ENCODE data around the gene UTP14A. TPM values are rescaled to one million over a fixed set of nuclear protein-coding genes. Genes with fewer than 3 reads are reported as not detected.

Gene UTP14A
- polyA plus RNA-seq, 1 experiment: 12.0 TPM

DNA sequence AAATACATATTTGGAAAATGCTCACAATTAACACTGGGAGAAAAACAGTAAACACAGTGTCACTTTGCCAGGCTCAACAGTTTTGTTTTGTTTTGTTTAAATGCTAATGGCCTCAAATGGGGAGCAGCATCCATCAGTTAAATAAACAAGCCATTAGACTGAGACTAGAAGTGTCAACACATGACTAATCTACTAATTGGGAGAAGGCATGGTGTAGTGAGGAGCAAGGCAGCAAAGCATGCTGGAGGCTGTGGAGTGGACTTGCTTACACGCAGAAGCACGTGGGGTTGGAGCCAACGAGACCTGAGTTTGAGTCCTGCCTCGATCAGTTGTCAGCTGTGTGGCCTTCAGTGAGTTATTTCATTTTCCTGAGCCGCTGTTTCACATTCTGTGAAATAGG, 29.0 kb downstream of the UTP14A start:
- Histone ChIP-seq H3K27me3 (ENCODE audit: control insufficient read depth, insufficient read depth, low read length) (peaks cover 3% of the 10 kb centered on the region; the same call in 1 of the 2 replicates), H3K36me3 (ENCODE audit: control insufficient read depth, insufficient read depth, low read length) (no peaks in the 10 kb centered on the region), H3K4me3 (ENCODE audit: low read depth, low read length) (no peak overlapping the region)
- TF ChIP-seq, protein P1, sequence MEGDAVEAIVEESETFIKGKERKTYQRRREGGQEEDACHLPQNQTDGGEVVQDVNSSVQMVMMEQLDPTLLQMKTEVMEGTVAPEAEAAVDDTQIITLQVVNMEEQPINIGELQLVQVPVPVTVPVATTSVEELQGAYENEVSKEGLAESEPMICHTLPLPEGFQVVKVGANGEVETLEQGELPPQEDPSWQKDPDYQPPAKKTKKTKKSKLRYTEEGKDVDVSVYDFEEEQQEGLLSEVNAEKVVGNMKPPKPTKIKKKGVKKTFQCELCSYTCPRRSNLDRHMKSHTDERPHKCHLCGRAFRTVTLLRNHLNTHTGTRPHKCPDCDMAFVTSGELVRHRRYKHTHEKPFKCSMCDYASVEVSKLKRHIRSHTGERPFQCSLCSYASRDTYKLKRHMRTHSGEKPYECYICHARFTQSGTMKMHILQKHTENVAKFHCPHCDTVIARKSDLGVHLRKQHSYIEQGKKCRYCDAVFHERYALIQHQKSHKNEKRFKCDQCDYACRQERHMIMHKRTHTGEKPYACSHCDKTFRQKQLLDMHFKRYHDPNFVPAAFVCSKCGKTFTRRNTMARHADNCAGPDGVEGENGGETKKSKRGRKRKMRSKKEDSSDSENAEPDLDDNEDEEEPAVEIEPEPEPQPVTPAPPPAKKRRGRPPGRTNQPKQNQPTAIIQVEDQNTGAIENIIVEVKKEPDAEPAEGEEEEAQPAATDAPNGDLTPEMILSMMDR (IDR thresholded peaks at IDR 0.05; ENCODE audit: insufficient read depth, low read depth, low read length): no peak
- ChIA-PET CTCF (no interaction called here), POLR2A (no interaction called here)
- DNase-seq (ENCODE audit: low read depth): no peak

DNA sequence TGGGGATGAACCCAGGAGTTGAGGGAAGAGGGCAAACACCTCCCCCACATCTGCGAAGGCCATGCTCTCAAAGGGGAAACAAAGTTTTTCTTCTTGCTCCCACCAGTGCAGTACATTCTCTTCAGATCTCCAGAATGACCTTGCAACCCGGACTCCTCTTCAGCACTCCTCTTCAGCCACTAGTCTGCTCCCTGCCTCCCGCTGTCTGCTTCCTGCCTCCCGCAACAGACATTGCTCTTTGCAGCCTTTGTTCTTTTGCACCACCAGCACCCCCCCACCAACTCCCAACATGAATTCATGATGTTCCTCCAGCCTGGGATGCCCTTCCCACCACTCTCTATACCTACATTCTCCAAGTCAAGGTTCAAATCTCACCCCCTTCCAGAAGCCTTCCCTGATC, 32.1 kb downstream of the UTP14A start:
- peaks cover 3% of the 10 kb centered on the region; the same call in 1 of the 2 replicates for H3K27me3 ChIP-seq (ENCODE audit: control insufficient read depth, insufficient read depth, low read length)
- CTCF ChIA-PET: no interaction called here

DNA sequence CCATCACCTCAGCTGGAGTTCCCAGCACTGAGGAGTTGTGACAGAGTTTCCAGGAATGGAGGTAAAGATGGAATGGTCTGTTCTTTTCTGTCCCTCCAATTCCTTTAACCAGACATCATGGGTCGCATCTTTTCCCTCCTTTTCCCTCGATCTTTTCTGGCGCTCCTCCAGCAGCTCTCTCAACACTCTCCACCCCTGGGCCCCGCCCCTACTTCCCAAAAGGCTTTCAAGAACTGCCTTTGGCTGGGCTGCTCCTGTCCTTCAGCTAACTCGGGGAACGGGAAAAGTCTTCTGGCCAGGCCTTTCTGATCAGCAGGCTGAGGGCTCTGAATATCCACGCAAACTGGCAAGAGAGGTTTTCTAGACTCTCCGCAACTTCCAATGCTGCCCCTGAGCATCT, 34.0 kb downstream of the UTP14A start:
- TF ChIP-seq, protein P1 (IDR thresholded peaks at IDR 0.05; ENCODE audit: insufficient read depth, low read depth, low read length): no peak
- Histone ChIP-seq H3K27me3 (ENCODE audit: control insufficient read depth, insufficient read depth, low read length) (peaks cover 3% of the 10 kb centered on the region; the same call in 1 of the 2 replicates), H3K36me3 (ENCODE audit: control insufficient read depth, insufficient read depth, low read length) (no peaks in the 10 kb centered on the region), H3K4me3 (ENCODE audit: low read depth, low read length) (no peak overlapping the region)
- DNase-seq (ENCODE audit: low read depth): no peak
- ChIA-PET CTCF (no interaction called here), POLR2A (no interaction called here)

More for the DNA sequence above, 32.1 kb downstream of the UTP14A start:
- Histone ChIP-seq H3K4me3 (ENCODE audit: low read depth, low read length) (no peak overlapping the region), H3K36me3 (ENCODE audit: control insufficient read depth, insufficient read depth, low read length) (no peaks in the 10 kb centered on the region)
- TF ChIP-seq, protein P1 (IDR thresholded peaks at IDR 0.05; ENCODE audit: insufficient read depth, low read depth, low read length): no peak
- DNase-seq (ENCODE audit: low read depth): no peak
- POLR2A ChIA-PET: no interaction called here

DNA sequence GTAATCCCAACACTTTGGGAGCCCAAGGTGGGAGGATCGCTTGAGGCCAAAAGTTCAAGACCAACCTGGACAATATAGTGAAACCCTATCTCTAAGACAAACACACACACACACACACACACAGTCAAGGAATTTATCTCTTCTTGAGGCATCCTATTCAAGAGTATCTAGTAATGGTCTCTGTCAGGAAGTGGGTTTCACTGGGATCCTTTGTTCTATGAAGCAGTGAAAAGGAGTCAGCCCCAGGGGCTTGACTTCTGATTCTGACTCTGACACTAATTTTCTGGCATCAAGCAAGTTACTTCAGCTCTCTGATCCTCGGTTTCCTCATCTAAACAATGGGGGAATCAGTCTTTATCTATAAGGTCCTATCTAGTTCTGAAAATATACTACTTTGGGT, 34.8 kb downstream of the UTP14A start:
- ChIA-PET CTCF (no interaction called here), POLR2A (no interaction called here)
- TF ChIP-seq, protein P1 (IDR thresholded peaks at IDR 0.05; ENCODE audit: insufficient read depth, low read depth, low read length): no peak

DNA sequence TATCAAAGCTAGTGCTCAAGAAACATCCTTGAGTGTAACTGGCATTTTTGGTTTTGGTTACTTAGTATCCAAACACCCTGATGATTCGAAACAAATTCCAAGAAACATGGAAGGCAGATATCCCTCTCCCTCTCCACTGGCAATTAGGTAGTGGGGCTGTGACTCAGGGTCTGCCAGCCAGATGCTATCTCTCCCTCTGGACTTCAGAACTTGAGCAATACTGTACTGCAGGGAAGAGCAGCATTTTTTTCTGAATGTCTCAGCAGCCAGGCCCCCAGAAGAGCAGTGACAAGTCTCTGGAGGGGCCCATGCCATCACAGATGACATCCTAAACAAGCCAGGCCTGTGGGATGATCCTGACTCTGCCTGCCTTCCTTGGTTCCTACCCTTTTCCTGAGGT, 39.2 kb downstream of the UTP14A start:
- CTCF ChIA-PET: interaction anchor here (0.6 kb wide), 1 partner anchor 55 kb away, joined by 3 read pairs; no protein-coding TSS in a partner anchor
- no peak overlapping the region for H3K4me3 ChIP-seq (ENCODE audit: low read depth, low read length)

More for the DNA sequence above, 34.8 kb downstream of the UTP14A start:
- H3K27me3 ChIP-seq (ENCODE audit: control insufficient read depth, insufficient read depth, low read length): peaks cover 3% of the 10 kb centered on the region; the same call in 1 of the 2 replicates
- H3K36me3 ChIP-seq (ENCODE audit: control insufficient read depth, insufficient read depth, low read length): no peaks in the 10 kb centered on the region
- no peak overlapping the region for H3K4me3 ChIP-seq (ENCODE audit: low read depth, low read length)
- no peak for DNase-seq (ENCODE audit: low read depth)

More for the DNA sequence above, 39.2 kb downstream of the UTP14A start:
- TF ChIP-seq, protein P1 (IDR thresholded peaks at IDR 0.05; ENCODE audit: insufficient read depth, low read depth, low read length): no peak
- no peak for DNase-seq (ENCODE audit: low read depth)
- no peaks in the 10 kb centered on the region for H3K27me3 ChIP-seq (ENCODE audit: control insufficient read depth, insufficient read depth, low read length)
- POLR2A ChIA-PET: no interaction called here
- no peaks in the 10 kb centered on the region for H3K36me3 ChIP-seq (ENCODE audit: control insufficient read depth, insufficient read depth, low read length)
